HG03103 (cell line): ENCODE results near the gene LOC128125822.
"Not testable (repeated sequence)": the region's sequence is repeated elsewhere in the genome, so short reads cannot be mapped to it uniquely, and the experiment has no call there.

Source experiments
- ATAC-seq: cut with Tn5 transposase; IDR thresholded peaks from one replicate; pipeline ENCODE4 v1.9.1; 2021; ENCODE audit warnings: low read depth; ENCODE audit not compliant: unreplicated experiment

Gene LOC128125822

GRCh38 chr6:63572044-63572746, at the start of gene LOC128125822, which contains the start of gene PTP4A1:
LOC128125822 (plus strand) TSS chr6:63572480.
PTP4A1 (plus strand) TSS chr6:63572480; CDS start chr6:63576881, 4,401 bp downstream.
- ATAC-seq = peak; percentile 85

GRCh38 chr6:63522911-63523287, 49.4 kb upstream of the LOC128125822 start:
- not testable (repeated sequence) for ATAC-seq

- no peak for ATAC-seq
Measured at GRCh38 chr6:63523630-63524029, 48.6 kb upstream of the LOC128125822 start.

- no peak for ATAC-seq
Measured at GRCh38 chr6:63525186-63525878, 46.9 kb upstream of the LOC128125822 start.

- ATAC-seq = no peak
Measured at GRCh38 chr6:63526931-63527330, 45.3 kb upstream of the LOC128125822 start.

GRCh38 chr6:63527658-63528514, 44.4 kb upstream of the LOC128125822 start:
- no peak for ATAC-seq

- ATAC-seq = no peak
Measured at GRCh38 chr6:63529498-63529897, 42.8 kb upstream of the LOC128125822 start.

- no peak for ATAC-seq
Measured at GRCh38 chr6:63530182-63530581, 42.1 kb upstream of the LOC128125822 start.

GRCh38 chr6:63530991-63531390, 41.3 kb upstream of the LOC128125822 start:
- no peak for ATAC-seq

GRCh38 chr6:63533026-63533425, 39.3 kb upstream of the LOC128125822 start:
- no peak for ATAC-seq

GRCh38 chr6:63533952-63534351, 38.3 kb upstream of the LOC128125822 start:
- no peak for ATAC-seq

GRCh38 chr6:63537201-63537958, 34.9 kb upstream of the LOC128125822 start:
- peak; percentile 47 for ATAC-seq

GRCh38 chr6:63537959-63538300, 34.4 kb upstream of the LOC128125822 start:
- ATAC-seq = no peak

GRCh38 chr6:63538550-63538949, 33.7 kb upstream of the LOC128125822 start:
- no peak for ATAC-seq

GRCh38 chr6:63543001-63543400, 29.3 kb upstream of the LOC128125822 start:
- ATAC-seq = no peak

- no peak for ATAC-seq
Measured at GRCh38 chr6:63543982-63544381, 28.3 kb upstream of the LOC128125822 start.

- no peak for ATAC-seq
Measured at GRCh38 chr6:63546236-63546635, 26.0 kb upstream of the LOC128125822 start.

- ATAC-seq = no peak
Measured at GRCh38 chr6:63546697-63547096, 25.6 kb upstream of the LOC128125822 start.

- ATAC-seq = no peak
Measured at GRCh38 chr6:63549076-63549475, 23.2 kb upstream of the LOC128125822 start.

GRCh38 chr6:63553208-63553607, 19.1 kb upstream of the LOC128125822 start:
- ATAC-seq = peak; percentile 96
